ENCODE results near the gene PCSK6.

Gene PCSK6

GRCh38 chr15:101517504-101517903 lies 28.0 kb upstream of the PCSK6 start:
- DNase-seq (ENCODE audit: low spot score): no peak
- TF ChIP-seq, protein P1, sequence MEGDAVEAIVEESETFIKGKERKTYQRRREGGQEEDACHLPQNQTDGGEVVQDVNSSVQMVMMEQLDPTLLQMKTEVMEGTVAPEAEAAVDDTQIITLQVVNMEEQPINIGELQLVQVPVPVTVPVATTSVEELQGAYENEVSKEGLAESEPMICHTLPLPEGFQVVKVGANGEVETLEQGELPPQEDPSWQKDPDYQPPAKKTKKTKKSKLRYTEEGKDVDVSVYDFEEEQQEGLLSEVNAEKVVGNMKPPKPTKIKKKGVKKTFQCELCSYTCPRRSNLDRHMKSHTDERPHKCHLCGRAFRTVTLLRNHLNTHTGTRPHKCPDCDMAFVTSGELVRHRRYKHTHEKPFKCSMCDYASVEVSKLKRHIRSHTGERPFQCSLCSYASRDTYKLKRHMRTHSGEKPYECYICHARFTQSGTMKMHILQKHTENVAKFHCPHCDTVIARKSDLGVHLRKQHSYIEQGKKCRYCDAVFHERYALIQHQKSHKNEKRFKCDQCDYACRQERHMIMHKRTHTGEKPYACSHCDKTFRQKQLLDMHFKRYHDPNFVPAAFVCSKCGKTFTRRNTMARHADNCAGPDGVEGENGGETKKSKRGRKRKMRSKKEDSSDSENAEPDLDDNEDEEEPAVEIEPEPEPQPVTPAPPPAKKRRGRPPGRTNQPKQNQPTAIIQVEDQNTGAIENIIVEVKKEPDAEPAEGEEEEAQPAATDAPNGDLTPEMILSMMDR (conservative IDR thresholded peaks at IDR 0.05; ENCODE audit: low read depth): no peak
- CTCF ChIA-PET: no interaction called here
- POLR2A ChIA-PET (ENCODE audit: low non-redundant PET): no interaction called here
- no peak overlapping the region for H3K27ac ChIP-seq

GRCh38 chr15:101514318-101514717 lies 24.8 kb upstream of the PCSK6 start:
- POLR2A ChIA-PET (ENCODE audit: low non-redundant PET): no interaction called here
- TF ChIP-seq, protein P1 (conservative IDR thresholded peaks at IDR 0.05; ENCODE audit: low read depth): no peak
- CTCF ChIA-PET: no interaction called here

GRCh38 chr15:101511717-101512116 lies 22.2 kb upstream of the PCSK6 start:
- CTCF ChIA-PET: interaction anchor here (0.7 kb wide), 1 partner anchor 586 kb away, joined by 3 read pairs; no protein-coding TSS in a partner anchor
- DNase-seq (ENCODE audit: low spot score): no peak

More at GRCh38 chr15:101514318-101514717, 24.8 kb upstream of the PCSK6 start:
- DNase-seq (ENCODE audit: low spot score): no peak
- H3K27ac ChIP-seq: no peak overlapping the region

DNA sequence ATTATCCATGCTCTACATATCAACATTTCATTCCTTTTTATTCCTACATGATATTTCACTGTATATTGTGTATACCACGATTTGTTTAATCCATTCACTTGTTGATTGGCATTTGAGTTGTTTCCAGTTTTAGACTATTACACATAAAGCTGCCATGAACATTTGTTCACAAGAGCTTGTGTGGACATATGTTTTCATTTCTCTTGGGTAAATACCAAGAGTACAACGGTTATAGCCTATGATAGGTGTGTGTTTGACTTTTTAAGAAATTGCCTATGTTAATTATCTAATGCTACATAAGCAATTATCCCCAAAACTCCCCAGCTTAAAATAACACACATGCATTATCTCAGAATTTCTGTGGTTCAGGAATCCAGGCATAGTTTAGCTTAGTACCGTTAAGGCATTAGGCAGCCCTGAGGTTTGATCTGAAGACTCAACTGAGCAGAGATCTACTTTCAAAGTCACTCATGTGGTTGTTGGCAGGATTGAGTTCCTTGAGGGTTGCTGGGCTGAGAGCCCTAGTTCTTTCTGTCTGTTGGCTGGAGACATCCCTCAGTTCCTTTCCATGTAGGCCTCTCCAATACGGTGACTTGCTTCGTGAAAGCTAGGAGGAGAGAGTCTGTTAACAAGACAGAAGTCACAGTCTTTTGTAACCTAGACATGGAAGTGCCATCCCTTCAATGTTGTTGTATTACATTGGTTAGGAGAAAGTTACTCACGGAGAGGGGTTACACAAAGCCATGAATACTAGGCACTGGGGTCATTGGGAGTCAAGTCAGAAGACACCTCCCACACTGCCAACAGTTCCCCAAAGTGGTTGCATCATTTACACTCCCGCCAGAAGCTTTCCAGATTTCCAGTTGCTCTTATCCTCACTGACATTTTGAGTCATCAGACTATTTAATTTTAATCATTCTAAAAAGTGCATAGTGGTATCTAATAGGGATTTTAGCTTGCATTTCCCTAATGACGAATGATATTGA lies 21.0 kb upstream of the PCSK6 start:
- TF ChIP-seq, protein P1 (conservative IDR thresholded peaks at IDR 0.05; ENCODE audit: low read depth): no peak
- CTCF ChIA-PET: interaction anchor here (0.5 kb wide), 1 partner anchor 130 kb away, joined by 3 read pairs; no protein-coding TSS in a partner anchor
- H3K27ac ChIP-seq: no peak overlapping the region
- POLR2A ChIA-PET (ENCODE audit: low non-redundant PET): no interaction called here
- no peak for DNase-seq (ENCODE audit: low spot score)

More at GRCh38 chr15:101511717-101512116, 22.2 kb upstream of the PCSK6 start:
- TF ChIP-seq, protein P1 (conservative IDR thresholded peaks at IDR 0.05; ENCODE audit: low read depth): no peak
- no peak overlapping the region for H3K27ac ChIP-seq
- POLR2A ChIA-PET (ENCODE audit: low non-redundant PET): no interaction called here

DNA sequence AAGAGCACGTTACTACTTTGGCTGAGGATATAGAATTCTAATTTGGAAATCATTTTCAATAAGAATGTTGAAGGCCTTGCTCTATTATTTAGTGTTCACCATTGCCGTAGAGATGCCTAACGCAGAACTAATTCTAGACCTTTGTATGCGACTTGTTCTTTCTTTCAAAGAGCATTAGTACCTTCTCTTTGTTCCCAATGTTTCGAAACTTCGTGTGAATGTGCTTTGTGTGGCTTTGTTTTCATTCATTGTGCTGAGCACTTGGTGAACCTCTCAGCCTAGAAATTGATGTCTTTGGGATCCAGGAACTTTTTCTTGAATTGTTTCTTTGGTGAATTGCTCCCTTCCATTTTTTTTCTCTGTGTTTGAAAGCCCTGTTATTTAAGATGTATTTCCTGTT lies 19.8 kb upstream of the PCSK6 start:
- CTCF ChIA-PET: interaction anchor here (0.7 kb wide), 1 partner anchor 24 kb away, joined by 3 read pairs; no protein-coding TSS in a partner anchor
- POLR2A ChIA-PET (ENCODE audit: low non-redundant PET): no interaction called here
- no peak overlapping the region for H3K27ac ChIP-seq
- TF ChIP-seq, protein P1 (conservative IDR thresholded peaks at IDR 0.05; ENCODE audit: low read depth): no peak
- DNase-seq (ENCODE audit: low spot score): no peak

- H3K27ac ChIP-seq: no peak overlapping the region
- DNase-seq (ENCODE audit: low spot score): no peak
- ChIA-PET CTCF (no interaction called here), POLR2A (ENCODE audit: low non-redundant PET) (no interaction called here)
- TF ChIP-seq, protein P1 (conservative IDR thresholded peaks at IDR 0.05; ENCODE audit: low read depth): no peak
Observed at GRCh38 chr15:101506491-101506890, 17.0 kb upstream of the PCSK6 start.
